Tibial nerve (tissue), 3 donors: ENCODE results near the gene PLA2G4D.

Source experiments
- POLR2A ChIP-seq, 2 donors: fragments of 450-650 bp; IDR thresholded peaks; one replicate each; pipeline ENCODE4 v1.6.1; 2017; ENCODE audit warnings: antibody characterized with exemption in 2 of 2, mild to moderate bottlenecking in 2 of 2, moderate library complexity in 2 of 2
- TF ChIP-seq, protein P1 (sequence below), 5 experiments: fragments of 200-600 bp in 3 of 5; fragments of 450-650 bp in 2 of 5; sonication (generic) in 3 of 5; IDR thresholded peaks; one replicate each; pipeline ENCODE4 v1.5.1; 2016 to 2019; ENCODE audit warnings: antibody characterized with exemption in 5 of 5, mild to moderate bottlenecking in 3 of 5, moderate library complexity in 2 of 5

GRCh38 chr15:42065468-42065867 lies 28.9 kb downstream of the PLA2G4D start:
- TF ChIP-seq, protein P1, sequence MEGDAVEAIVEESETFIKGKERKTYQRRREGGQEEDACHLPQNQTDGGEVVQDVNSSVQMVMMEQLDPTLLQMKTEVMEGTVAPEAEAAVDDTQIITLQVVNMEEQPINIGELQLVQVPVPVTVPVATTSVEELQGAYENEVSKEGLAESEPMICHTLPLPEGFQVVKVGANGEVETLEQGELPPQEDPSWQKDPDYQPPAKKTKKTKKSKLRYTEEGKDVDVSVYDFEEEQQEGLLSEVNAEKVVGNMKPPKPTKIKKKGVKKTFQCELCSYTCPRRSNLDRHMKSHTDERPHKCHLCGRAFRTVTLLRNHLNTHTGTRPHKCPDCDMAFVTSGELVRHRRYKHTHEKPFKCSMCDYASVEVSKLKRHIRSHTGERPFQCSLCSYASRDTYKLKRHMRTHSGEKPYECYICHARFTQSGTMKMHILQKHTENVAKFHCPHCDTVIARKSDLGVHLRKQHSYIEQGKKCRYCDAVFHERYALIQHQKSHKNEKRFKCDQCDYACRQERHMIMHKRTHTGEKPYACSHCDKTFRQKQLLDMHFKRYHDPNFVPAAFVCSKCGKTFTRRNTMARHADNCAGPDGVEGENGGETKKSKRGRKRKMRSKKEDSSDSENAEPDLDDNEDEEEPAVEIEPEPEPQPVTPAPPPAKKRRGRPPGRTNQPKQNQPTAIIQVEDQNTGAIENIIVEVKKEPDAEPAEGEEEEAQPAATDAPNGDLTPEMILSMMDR (IDR thresholded peaks at IDR 0.05), result no peak
- no peak for TF ChIP-seq POLR2A (IDR thresholded peaks at IDR 0.05)
